ENCODE measurements around the gene PHF19. TPM values are rescaled to one million over a fixed set of nuclear protein-coding genes. Genes with fewer than 3 reads are reported as not detected.

The PHF19 gene
- total and polyA plus RNA-seq, 2 experiments from 2014 or later, result 16.8 to 31.0 TPM

DNA sequence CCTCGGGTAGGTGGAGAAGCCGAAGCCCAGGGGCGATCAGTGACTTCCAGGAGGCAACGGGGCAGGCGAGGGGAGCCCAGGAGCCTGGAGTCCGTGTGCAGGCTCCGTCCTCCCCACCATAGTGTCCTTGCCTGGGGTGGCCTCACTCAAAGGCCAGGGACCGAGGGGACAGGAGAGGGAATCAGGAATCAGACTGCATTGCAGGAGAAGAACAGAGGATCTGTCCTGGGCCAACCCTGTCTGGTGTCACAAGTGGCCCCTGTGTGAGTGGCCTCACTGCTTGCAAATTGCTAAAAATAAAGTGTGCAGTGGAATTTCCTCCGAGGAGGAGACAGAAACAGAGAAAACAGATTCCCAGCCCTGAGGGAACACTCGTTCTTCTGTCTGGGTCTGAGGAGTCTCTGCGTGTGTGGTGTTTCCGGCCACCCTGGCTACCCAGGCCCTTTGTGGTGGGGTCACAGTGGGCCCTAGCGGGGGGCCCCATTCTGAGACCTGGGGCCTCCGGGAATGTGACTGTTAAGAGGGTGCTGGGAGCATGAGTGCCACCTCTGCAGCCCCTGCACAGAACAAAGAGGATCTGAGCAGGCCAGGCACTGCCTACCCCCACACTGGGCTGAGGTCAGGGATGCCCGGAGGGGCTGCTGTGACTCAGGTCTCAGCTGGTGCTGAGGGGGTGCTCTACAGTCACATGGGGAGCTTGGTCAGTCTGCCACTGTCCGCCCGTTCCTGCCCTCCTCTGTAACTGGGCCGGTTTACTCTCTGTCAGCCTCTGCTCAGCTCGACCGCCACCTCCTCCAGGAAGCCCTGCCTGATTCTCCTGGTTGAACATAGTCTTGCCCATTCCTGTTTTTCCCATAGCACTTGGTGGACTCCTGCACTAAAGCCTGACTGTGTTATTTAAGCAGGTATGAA lies 42.2 kb upstream of the PHF19 start (continued):
- TF ChIP-seq, protein P1, sequence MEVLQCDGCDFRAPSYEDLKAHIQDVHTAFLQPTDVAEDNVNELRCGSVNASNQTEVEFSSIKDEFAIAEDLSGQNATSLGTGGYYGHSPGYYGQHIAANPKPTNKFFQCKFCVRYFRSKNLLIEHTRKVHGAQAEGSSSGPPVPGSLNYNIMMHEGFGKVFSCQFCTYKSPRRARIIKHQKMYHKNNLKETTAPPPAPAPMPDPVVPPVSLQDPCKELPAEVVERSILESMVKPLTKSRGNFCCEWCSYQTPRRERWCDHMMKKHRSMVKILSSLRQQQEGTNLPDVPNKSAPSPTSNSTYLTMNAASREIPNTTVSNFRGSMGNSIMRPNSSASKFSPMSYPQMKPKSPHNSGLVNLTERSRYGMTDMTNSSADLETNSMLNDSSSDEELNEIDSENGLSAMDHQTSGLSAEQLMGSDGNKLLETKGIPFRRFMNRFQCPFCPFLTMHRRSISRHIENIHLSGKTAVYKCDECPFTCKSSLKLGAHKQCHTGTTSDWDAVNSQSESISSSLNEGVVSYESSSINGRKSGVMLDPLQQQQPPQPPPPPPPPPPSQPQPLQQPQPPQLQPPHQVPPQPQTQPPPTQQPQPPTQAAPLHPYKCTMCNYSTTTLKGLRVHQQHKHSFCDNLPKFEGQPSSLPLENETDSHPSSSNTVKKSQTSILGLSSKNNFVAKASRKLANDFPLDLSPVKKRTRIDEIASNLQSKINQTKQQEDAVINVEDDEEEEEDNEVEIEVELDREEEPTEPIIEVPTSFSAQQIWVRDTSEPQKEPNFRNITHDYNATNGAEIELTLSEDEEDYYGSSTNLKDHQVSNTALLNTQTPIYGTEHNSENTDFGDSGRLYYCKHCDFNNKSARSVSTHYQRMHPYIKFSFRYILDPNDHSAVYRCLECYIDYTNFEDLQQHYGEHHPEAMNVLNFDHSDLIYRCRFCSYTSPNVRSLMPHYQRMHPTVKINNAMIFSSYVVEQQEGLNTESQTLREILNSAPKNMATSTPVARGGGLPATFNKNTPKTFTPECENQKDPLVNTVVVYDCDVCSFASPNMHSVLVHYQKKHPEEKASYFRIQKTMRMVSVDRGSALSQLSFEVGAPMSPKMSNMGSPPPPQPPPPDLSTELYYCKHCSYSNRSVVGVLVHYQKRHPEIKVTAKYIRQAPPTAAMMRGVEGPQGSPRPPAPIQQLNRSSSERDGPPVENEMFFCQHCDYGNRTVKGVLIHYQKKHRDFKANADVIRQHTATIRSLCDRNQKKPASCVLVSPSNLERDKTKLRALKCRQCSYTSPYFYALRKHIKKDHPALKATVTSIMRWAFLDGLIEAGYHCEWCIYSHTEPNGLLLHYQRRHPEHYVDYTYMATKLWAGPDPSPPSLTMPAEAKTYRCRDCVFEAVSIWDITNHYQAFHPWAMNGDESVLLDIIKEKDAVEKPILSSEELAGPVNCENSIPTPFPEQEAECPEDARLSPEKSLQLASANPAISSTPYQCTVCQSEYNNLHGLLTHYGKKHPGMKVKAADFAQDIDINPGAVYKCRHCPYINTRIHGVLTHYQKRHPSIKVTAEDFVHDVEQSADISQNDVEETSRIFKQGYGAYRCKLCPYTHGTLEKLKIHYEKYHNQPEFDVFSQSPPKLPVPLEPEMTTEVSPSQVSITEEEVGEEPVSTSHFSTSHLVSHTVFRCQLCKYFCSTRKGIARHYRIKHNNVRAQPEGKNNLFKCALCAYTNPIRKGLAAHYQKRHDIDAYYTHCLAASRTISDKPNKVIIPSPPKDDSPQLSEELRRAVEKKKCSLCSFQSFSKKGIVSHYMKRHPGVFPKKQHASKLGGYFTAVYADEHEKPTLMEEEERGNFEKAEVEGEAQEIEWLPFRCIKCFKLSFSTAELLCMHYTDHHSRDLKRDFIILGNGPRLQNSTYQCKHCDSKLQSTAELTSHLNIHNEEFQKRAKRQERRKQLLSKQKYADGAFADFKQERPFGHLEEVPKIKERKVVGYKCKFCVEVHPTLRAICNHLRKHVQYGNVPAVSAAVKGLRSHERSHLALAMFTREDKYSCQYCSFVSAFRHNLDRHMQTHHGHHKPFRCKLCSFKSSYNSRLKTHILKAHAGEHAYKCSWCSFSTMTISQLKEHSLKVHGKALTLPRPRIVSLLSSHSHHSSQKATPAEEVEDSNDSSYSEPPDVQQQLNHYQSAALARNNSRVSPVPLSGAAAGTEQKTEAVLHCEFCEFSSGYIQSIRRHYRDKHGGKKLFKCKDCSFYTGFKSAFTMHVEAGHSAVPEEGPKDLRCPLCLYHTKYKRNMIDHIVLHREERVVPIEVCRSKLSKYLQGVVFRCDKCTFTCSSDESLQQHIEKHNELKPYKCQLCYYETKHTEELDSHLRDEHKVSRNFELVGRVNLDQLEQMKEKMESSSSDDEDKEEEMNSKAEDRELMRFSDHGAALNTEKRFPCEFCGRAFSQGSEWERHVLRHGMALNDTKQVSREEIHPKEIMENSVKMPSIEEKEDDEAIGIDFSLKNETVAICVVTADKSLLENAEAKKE (CRISPR knock-in tag; IDR thresholded peaks at IDR 0.05), result no peak
- TF ChIP-seq, protein P2, sequence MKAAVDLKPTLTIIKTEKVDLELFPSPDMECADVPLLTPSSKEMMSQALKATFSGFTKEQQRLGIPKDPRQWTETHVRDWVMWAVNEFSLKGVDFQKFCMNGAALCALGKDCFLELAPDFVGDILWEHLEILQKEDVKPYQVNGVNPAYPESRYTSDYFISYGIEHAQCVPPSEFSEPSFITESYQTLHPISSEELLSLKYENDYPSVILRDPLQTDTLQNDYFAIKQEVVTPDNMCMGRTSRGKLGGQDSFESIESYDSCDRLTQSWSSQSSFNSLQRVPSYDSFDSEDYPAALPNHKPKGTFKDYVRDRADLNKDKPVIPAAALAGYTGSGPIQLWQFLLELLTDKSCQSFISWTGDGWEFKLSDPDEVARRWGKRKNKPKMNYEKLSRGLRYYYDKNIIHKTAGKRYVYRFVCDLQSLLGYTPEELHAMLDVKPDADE (IDR thresholded peaks at IDR 0.05), result no peak
- TF ChIP-seq, protein P3, sequence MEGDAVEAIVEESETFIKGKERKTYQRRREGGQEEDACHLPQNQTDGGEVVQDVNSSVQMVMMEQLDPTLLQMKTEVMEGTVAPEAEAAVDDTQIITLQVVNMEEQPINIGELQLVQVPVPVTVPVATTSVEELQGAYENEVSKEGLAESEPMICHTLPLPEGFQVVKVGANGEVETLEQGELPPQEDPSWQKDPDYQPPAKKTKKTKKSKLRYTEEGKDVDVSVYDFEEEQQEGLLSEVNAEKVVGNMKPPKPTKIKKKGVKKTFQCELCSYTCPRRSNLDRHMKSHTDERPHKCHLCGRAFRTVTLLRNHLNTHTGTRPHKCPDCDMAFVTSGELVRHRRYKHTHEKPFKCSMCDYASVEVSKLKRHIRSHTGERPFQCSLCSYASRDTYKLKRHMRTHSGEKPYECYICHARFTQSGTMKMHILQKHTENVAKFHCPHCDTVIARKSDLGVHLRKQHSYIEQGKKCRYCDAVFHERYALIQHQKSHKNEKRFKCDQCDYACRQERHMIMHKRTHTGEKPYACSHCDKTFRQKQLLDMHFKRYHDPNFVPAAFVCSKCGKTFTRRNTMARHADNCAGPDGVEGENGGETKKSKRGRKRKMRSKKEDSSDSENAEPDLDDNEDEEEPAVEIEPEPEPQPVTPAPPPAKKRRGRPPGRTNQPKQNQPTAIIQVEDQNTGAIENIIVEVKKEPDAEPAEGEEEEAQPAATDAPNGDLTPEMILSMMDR (conservative IDR thresholded peaks at IDR 0.05; ENCODE audit: low read depth in 2 of 2), result no peak

Data from GM23338 (cell line).